RWPE2 (cell line): ENCODE data around the gene MLLT6.

Experiments used
- ATAC-seq: fragments of 200-7000 bp; cut with Tn5 transposase; 3 replicates; pipeline ENCODE4 v1.9.1; 2021; ENCODE audit warnings: low read depth
- DNase-seq: peaks from one replicate; pipeline ENCODE4 v3.0.0-alpha.2; 2020; ENCODE audit warnings: low spot score
- H3K27ac ChIP-seq: fragments of 450-650 bp; 2 replicates; pipeline ENCODE4 v1.5.1; 2017; ENCODE audit warnings: mild to moderate bottlenecking; ENCODE audit not compliant: poor library complexity, severe bottlenecking
- H3K27me3 ChIP-seq: fragments of 250-450 bp; sonication (Bioruptor Pico); 2 replicates; pipeline ENCODE4 v1.5.1; 2021; ENCODE audit warnings: mild to moderate bottlenecking, moderate library complexity; ENCODE audit not compliant: insufficient read depth, poor library complexity, severe bottlenecking
- H3K36me3 ChIP-seq: fragments of 250-450 bp; sonication (Bioruptor Pico); 2 replicates; pipeline ENCODE4 v1.5.1; 2020; ENCODE audit warnings: low read depth, mild to moderate bottlenecking, moderate library complexity
- H3K4me1 ChIP-seq: fragments of 250-450 bp; sonication (Bioruptor Pico); 2 replicates; pipeline ENCODE4 v1.5.1; 2021; ENCODE audit warnings: mild to moderate bottlenecking, moderate library complexity; ENCODE audit not compliant: insufficient read depth, poor library complexity, severe bottlenecking
- H3K4me3 ChIP-seq: fragments of 250-450 bp; sonication (Bioruptor Pico); 2 replicates; pipeline ENCODE4 v1.5.1; 2021; ENCODE audit warnings: mild to moderate bottlenecking, moderate library complexity; ENCODE audit not compliant: severe bottlenecking
- H3K9me3 ChIP-seq: fragments of 250-450 bp; sonication (Bioruptor Pico); 2 replicates; pipeline ENCODE4 v1.5.1; 2021; ENCODE audit warnings: mild to moderate bottlenecking, moderate library complexity; ENCODE audit not compliant: severe bottlenecking
- CTCF ChIP-seq: fragments of 450-650 bp; IDR thresholded peaks from one replicate; pipeline ENCODE4 v1.5.1; 2017; ENCODE audit warnings: mild to moderate bottlenecking, moderate library complexity; ENCODE audit not compliant: poor library complexity, severe bottlenecking

MLLT6 gene

GRCh38 chr17:38730526-38731379 lies 25.7 kb downstream of the MLLT6 start:
- Histone ChIP-seq H3K9me3 (no peaks in the 10 kb centered on the region), H3K36me3 (peaks cover 40% of the 10 kb centered on the region), H3K4me3 (peak overlapping the region; percentile 65), H3K4me1 (no peaks in the 10 kb centered on the region), H3K27me3 (no peaks in the 10 kb centered on the region), H3K27ac (peak overlapping the region; percentile 80)
- ATAC-seq = peak; percentile 52
- DNase-seq = no peak
- no peak for TF ChIP-seq CTCF

GRCh38 chr17:38731526-38732294 lies 26.6 kb downstream of the MLLT6 start:
- Histone ChIP-seq H3K4me3 (no peak overlapping the region), H3K27me3 (no peaks in the 10 kb centered on the region), H3K27ac (peak overlapping the region; percentile 80), H3K36me3 (peaks cover 50% of the 10 kb centered on the region), H3K4me1 (no peaks in the 10 kb centered on the region), H3K9me3 (no peaks in the 10 kb centered on the region)
- no peak for TF ChIP-seq CTCF
- ATAC-seq = no peak
- no peak for DNase-seq

GRCh38 chr17:38732376-38733281 lies 27.6 kb downstream of the MLLT6 start:
- no peak overlapping the region for H3K27ac ChIP-seq
- H3K27me3 ChIP-seq = no peaks in the 10 kb centered on the region
- H3K4me1 ChIP-seq = no peaks in the 10 kb centered on the region
- no peak for TF ChIP-seq CTCF
- no peaks in the 10 kb centered on the region for H3K9me3 ChIP-seq
- peaks cover 59% of the 10 kb centered on the region for H3K36me3 ChIP-seq
- no peak overlapping the region for H3K4me3 ChIP-seq
- DNase-seq (no peak), ATAC-seq (no peak)

- Histone ChIP-seq H3K36me3 (peaks cover 65% of the 10 kb centered on the region), H3K27me3 (no peaks in the 10 kb centered on the region), H3K4me1 (no peaks in the 10 kb centered on the region), H3K9me3 (no peaks in the 10 kb centered on the region), H3K27ac (no peak overlapping the region), H3K4me3 (no peak overlapping the region)
- no peak for DNase-seq
- no peak for ATAC-seq
- no peak for TF ChIP-seq CTCF
Observed at GRCh38 chr17:38733282-38733981, 28.4 kb downstream of the MLLT6 start.
